Measurements from ENCODE around the gene YOD1. TPM values are rescaled to one million over a fixed set of nuclear protein-coding genes. Genes with fewer than 3 reads are reported as not detected.

YOD1 gene
- total RNA-seq, result 1 to 10 TPM; 6.6 to 7.2 TPM
- long read RNA-seq, full-length matches to known transcripts, result 3 of 3 reads
- long read RNA-seq, partial matches to known transcripts, result 0 of 3 reads
- long read RNA-seq, other reads (novel, unspliced or antisense), result 0 of 3 reads

GRCh38 chr1:207051191-207051943, at the start of gene YOD1:
TSS of gene YOD1 (minus strand) at chr1:207051208. CDS start at chr1:207051030, 178 bp downstream.
- no peak for DNase-seq
- intact Hi-C loops (cut with DNase I, micrococcal nuclease), result no loop called here
- ATAC-seq, result peak; percentile 4

GRCh38 chr1:207097871-207098324, 46.9 kb upstream of the YOD1 start:
- ATAC-seq (no peak), DNase-seq (no peak)
- intact Hi-C loops (cut with DNase I, micrococcal nuclease), result no loop called here

DNA sequence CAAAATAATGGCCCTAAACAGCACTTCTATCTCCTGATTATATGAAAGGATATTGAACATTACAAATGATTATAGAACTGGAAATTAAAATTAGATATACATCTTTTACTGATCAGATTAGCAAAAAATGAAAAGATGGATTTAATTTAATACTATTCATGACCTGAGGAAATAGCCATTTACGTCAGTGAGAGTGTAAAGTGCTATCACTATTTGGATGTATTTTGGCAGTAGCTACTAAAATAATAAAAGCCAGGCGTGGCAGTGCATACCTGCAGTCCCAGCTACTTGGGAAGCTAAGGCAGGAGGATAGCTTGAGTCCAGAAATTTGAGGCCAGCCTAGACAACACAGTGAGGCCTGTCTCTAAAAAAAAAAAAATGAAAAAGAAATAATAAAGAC, 42.9 kb upstream of the YOD1 start:
- intact Hi-C loops (cut with DNase I, micrococcal nuclease), result no loop called here
- ATAC-seq (peak; percentile 26), DNase-seq (no peak)

DNA sequence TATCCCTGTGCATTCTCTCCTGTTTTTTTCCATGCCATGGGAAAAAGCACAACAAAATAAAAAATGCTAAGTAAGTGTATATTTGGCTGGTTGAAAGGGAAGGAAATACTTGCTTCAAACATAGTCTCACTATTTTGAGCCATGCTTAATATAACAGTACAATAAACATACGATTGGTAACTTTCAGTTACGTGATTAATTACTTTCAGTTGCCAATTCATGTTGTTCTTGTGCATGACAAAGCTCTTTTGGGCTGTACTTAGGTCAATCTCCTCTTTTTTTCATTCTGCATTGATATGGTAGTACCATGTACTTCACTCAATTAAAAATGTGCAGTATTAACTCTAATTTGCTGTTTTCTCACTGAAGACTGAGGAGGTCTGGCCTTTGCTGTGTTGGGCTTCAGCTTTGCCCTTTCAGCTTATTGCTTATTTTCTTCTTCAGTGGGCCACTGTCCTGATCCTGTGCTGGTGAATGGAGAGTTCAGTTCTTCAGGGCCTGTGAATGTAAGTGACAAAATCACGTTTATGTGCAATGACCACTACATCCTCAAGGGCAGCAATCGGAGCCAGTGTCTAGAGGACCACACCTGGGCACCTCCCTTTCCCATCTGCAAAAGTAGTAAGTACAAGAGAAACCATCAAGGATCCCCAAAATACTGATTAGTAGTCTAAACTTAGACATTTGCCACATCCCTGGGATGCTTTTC, 40.3 kb upstream of the YOD1 start:
- DNase-seq (no peak), ATAC-seq (no peak)
- intact Hi-C loops (cut with DNase I, micrococcal nuclease), result no loop called here

- intact Hi-C loops (cut with DNase I, micrococcal nuclease), result no loop called here
- DNase-seq (no peak), ATAC-seq (no peak)
These were observed 38.8 kb upstream of the YOD1 start for GRCh38 chr1:207089627-207090355.

DNA sequence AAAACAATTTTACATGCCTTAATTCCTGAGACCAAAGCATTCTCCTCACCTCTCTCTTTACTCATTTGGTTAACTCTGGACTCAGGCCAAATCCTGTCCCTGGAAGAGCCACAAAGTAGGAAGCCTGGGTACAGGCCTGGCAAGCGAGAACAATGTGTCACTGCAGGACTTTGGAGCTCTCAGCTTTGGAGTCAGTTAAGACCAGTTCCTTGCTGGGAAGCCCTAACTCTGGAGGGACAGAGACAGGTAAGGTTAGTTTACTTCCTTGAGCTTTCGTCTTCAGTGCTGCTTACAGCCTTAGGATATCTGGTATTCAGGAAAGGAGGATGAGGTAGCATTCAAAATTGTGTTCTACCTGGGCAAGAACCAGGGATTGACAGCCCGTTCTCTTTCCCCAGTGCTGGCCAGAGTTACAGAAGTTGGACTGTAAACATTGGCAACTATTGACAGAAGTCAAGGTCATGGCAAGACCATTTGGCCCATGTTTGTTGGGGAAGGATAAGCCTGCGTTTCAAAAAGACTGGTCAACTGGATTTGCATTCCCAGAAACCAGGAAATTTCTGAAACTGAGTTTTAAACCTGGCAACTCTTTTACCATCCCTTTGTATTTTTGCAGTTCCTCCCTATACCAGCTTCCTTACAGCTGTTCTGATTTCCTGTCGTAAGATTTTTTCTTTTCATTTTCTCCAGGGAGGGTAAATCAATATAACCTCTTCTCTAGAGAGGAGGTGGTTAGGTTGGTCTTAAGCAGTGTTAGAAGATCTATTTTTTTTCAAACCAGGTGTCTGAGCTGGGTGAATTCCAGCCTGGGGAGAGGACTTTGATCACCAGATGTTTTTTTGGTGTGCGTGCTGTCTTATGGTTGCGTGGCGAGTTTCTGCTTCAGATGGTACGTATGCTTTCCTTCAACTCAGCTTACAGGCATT, 38.0 kb upstream of the YOD1 start, which contains the start of gene C4BPB:
Gene C4BPB, plus strand, starts transcription at position 160 of the 926 bp plus-strand sequence. Its CDS starts 672 bp downstream, at position 832.
- ATAC-seq (peak; percentile 96), DNase-seq (peak; percentile 37 to 77)
- intact Hi-C loops (cut with DNase I, micrococcal nuclease), result no loop called here

DNA sequence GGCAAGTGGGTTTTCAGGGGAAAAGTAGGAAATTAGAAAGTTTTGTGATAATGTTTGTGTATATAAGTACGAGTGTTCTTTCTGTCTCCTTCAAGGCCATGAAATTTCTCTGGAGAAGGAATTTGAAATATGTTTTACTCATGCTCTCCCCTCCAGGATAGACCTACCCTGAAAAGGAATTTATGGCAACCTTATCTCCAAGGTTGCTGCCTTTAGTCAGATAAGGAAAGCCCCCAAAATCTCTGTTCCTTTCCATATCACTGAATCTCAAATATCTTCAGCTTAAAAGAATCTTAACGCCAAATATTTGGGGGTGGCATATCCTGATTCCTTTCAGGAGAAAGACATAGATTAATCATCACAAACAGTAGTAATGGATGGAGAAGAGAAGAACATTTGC, 37.2 kb upstream of the YOD1 start:
- no peak for DNase-seq
- intact Hi-C loops (cut with DNase I, micrococcal nuclease), result no loop called here
- ATAC-seq, result no peak

- intact Hi-C loops (cut with DNase I, micrococcal nuclease), result no loop called here
- ATAC-seq (no peak), DNase-seq (no peak)
These were observed 34.9 kb upstream of the YOD1 start for GRCh38 chr1:207085887-207086286.

DNA sequence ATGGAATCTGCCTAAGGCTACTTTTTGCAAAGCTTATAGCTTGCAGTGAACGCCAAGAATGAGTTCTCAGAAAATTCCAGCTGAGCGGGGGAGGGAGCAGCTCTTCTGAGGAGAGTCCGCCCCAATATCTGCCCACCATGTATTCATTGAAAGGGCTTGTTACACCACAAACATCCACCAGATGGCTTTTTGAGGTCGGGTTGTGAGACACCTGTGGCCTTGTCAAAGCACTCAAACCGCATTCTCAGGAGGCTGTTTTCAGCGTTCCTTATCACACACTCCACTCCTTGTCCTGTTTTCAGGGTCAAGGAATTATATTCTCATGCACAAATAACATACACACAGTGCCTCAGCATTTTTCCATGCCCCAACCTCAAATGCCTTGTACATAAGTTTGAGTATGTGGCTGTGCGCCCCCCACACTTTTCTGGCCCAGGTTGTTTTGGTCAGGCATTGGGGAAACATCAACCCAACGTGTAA, 33.7 kb upstream of the YOD1 start:
- intact Hi-C loops (cut with DNase I, micrococcal nuclease), result no loop called here
- peak; percentile 45 for ATAC-seq
- no peak for DNase-seq

GRCh38 chr1:207084232-207084631, 33.2 kb upstream of the YOD1 start:
- ATAC-seq (no peak), DNase-seq (no peak)
- intact Hi-C loops (cut with DNase I, micrococcal nuclease), result no loop called here

- DNase-seq, result no peak
- intact Hi-C loops (cut with DNase I, micrococcal nuclease), result no loop called here
- ATAC-seq, result no peak
These were observed 30.8 kb upstream of the YOD1 start for GRCh38 chr1:207081806-207082205.

- no peak for ATAC-seq
- no peak for DNase-seq
- intact Hi-C loops (cut with DNase I, micrococcal nuclease), result no loop called here
These were observed 30.1 kb upstream of the YOD1 start for GRCh38 chr1:207081088-207081487.

DNA sequence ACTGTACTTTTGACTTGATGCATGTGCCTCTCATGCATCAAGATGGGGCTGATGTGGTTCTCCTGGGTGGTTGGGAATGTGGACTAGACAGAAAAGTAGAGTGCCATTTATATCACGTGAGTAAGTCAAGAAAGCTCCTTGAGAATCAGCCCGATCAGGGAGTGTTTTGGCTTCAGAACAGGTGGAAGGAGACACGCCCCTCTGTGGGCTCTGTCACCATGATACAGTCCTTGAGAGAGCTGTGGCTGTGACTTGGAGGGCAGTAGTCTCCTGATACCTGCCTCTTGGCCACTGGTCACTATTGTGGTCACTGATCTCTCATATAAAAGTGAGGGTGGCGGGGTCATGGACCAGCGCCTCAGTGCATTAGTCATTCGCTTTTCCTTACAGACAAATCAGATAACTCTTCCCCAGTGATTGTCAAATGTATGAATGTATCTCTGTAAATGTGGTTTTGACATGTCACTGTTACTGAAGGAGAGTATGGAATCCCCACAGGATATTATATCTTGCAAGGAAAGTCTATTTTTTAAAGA, 28.8 kb upstream of the YOD1 start:
- DNase-seq (no peak), ATAC-seq (no peak)
- intact Hi-C loops (cut with DNase I, micrococcal nuclease), result no loop called here

- no peak for ATAC-seq
- intact Hi-C loops (cut with DNase I, micrococcal nuclease), result no loop called here
- no peak for DNase-seq
These were observed 27.6 kb upstream of the YOD1 start for GRCh38 chr1:207078578-207079132.

DNA sequence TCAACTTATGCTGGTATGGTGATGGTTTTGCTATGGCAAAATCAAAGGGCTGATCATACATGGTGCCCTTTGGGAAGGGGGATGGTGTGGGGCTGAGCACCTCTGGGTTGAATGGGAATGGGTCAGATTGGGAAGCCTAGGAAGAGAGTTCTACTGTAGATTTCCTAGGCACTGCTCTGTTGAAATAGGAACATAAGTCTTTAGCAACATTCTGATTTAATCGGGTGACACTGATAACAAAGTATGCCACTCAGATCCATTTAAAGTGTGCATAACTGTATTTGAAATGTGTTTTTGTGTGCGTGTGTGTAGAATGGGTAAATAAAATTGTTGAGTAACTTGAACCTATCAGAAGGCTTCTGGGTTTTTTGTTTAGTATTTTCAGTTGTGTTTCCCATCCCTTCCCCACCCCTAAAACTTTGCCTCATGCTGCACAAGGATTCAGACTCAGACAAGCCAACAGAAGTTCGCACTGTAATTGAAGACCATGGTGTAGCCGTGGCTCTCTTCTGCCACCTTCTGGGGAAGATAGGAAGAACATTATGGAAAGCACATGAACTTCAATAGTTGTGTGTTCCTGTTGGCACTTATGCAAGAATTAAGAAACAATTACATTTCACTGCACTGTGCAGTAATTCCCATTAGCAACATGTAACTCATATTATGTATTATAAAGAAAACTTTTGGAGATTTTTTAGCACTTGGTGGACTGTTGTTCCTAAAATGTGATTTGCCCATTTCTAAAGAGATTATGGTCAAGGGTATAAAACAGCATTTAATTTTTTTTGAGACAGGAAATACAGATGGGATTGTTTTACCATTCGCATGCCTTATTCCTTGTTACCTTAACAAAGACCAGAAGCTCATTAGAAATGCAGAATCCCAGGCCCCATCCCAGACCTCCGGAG, 26.7 kb upstream of the YOD1 start:
- ATAC-seq, result peak; percentile 86
- intact Hi-C loops (cut with DNase I, micrococcal nuclease), result no loop called here
- peak in 1 of 2 donors; percentile 52 for DNase-seq

- no peak for DNase-seq
- intact Hi-C loops (cut with DNase I, micrococcal nuclease), result no loop called here
- ATAC-seq, result peak; percentile 3
These were observed 26.0 kb upstream of the YOD1 start for GRCh38 chr1:207077012-207077411.
